ENCODE data around the gene GDAP1L1.
"Not testable (repeated sequence)": the region's sequence is repeated elsewhere in the genome, so short reads cannot be mapped to it uniquely, and the experiment has no call there.

Gene GDAP1L1

DNA sequence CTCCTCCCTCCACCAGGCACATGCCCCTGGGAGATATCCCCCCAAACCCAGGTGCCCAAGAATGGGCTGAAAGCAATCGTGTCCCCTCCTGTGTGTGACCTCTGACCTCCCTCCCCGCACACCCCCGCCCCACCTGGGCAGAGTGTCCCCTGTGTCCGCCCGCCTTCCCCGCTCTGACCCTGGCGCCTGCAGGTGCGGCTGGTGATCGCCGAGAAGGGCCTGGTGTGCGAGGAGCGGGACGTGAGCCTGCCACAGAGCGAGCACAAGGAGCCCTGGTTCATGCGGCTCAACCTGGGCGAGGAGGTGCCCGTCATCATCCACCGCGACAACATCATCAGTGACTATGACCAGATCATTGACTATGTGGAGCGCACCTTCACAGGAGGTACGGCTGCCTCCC is 9.9 kb downstream of the GDAP1L1 start:
- no peak for FAIRE-seq

DNA sequence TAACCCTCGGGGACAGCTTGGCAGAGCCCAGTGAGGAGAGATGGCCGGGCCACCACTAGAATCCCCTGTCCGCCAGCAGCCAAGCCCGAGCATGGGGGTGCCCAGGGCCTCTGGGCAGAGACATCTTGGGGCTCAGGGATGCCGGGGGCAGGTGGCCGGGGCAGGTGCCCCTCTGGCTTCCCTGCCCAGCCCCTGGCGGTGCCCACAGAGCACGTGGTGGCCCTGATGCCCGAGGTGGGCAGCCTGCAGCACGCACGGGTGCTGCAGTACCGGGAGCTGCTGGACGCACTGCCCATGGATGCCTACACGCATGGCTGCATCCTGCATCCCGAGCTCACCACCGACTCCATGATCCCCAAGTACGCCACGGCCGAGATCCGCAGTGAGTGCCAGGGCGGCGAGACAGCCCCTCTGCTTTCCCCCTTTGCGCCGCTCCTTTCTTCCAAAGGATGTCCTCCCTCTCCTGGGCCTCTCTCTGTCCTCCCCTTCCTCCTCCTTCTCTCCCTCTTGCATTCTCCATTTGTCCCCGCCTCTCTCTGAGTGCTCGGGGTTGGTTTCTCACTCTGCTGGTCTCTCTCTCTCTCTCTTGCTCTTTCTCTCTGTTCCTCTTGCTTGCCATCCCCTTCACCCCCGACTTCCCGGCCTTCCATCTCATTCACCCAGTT is 11.2 kb downstream of the GDAP1L1 start:
- no peak for FAIRE-seq

DNA sequence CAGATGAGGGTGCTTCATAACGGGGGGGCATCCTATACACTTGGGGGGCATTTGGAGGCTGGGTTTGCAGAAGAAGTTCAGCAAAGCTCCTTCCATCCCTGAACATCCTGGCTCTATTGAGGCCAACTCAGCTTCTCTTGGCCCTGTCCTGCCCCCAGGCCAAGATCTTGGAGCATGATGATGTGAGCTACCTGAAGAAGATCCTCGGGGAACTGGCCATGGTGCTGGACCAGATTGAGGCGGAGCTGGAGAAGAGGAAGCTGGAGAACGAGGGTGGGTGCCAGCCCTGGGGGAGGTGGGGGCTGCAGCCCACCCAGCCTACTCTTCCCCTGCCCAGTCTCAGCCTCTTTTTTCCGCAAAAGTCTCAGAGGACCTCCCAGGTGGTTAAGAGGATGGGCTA is 17.2 kb downstream of the GDAP1L1 start:
- no peak for FAIRE-seq

GRCh38 chr20:44268802-44269201 is 21.7 kb downstream of the GDAP1L1 start:
- no peak for FAIRE-seq

GRCh38 chr20:44271915-44272663 is 25.0 kb downstream of the GDAP1L1 start:
- no peak for FAIRE-seq

GRCh38 chr20:44273231-44274215 is 26.4 kb downstream of the GDAP1L1 start:
- no peak for FAIRE-seq

DNA sequence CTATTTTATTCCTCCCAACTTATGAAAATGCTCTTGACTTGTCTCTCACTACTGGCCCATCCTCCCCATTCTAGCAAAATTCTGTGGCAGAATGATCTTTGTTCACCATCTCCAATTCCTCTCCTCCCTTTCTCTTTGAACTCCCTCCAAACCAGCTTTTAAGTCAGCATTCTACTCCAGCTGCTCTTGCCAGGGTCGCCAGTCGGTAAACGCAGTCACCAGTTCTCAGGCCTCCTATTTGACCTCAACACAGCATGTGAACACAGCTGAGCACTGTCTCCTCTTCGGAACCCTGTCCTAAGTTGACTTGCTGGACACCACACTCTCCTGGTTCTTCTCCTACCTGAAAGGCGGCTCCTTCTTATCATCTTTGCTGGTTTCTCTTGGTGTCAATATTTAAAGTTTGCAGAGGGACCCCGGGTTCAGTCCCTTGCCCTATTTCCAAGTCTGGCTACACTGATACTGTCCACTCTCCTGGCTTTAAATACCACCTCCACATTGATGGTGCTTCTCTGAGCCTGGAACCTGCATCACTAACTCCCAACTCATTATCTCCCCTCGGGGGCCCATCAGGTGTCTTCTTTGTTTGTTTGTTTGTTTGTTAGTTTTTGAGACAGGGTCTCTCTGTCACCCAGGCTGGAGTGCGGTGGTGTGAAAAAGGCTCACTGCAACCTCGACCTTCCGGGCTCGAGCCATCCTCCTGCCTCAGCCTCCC is 27.4 kb downstream of the GDAP1L1 start:
- FAIRE-seq: no peak

GRCh38 chr20:44279228-44279627 is 32.1 kb downstream of the GDAP1L1 start:
- no peak for FAIRE-seq

- no peak for FAIRE-seq
Measured at GRCh38 chr20:44280387-44280786, 33.3 kb downstream of the GDAP1L1 start.

- no peak for FAIRE-seq
Measured at GRCh38 chr20:44282192-44282591, 35.1 kb downstream of the GDAP1L1 start.

DNA sequence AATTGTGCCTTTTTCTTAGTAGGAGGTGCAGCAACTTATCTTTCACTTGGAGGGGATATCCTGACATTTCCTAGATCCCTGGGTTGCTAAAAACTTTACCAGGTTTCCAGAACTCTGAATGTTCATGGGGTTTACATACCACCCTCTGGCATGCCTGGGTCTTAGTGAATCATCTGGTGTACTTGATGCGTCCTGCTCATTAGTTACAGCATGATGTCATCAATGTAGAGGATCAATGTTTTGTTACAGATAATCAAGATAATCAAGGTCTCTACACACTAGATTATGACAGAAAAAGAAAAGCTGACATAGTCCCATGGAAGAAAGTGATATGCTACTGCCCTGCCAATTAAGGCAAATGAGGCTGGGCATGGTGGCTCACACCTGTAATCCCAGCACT is 36.9 kb downstream of the GDAP1L1 start:
- FAIRE-seq: no peak

GRCh38 chr20:44287272-44288097 is 40.4 kb downstream of the GDAP1L1 start:
- FAIRE-seq: no peak

- FAIRE-seq: no peak
Measured at GRCh38 chr20:44288252-44288651, 41.1 kb downstream of the GDAP1L1 start.

DNA sequence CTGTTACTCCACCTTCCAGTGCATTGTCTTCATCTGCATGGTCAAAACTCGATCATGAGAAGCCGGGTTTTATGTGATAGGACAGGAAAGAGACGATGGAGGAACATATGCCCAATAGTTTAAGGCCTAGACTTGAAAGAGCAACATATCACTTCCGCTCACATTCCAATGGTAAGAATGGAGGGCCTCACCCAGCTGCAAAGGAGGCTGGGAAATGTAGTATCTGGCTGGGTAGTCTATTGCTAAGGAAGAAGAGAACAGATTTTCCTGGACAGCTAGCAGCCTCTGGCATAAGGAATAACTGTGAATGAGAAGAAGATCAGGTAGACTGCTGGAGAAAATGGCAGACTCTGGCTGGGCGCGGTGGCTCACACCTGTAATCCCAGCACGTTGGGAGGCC is 44.6 kb downstream of the GDAP1L1 start:
- FAIRE-seq: no peak

GRCh38 chr20:44296011-44296410 is 48.9 kb downstream of the GDAP1L1 start:
- no peak for FAIRE-seq

DNA sequence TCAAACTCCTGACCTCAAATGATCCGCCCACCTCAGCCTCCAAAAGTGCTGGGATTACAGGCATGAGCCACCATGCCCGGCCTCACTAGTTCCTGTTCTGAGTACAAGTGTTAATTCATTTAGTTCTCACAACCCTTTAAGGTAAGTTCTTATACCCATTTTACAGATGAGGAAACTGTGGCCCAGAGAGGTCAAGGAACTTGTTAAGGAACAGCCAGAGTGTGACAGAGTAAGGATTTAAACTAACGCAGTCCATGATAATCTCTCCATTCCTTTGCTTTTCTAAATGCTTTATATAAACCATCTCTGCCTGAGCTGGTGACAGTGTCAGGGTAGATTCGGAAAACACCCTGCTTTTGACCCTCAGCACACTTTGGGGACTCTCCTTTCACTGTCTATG is 50.6 kb downstream of the GDAP1L1 start:
- FAIRE-seq: no peak

- FAIRE-seq: not testable (repeated sequence)
Measured at GRCh38 chr20:44299011-44299535, 52.0 kb downstream of the GDAP1L1 start.

DNA sequence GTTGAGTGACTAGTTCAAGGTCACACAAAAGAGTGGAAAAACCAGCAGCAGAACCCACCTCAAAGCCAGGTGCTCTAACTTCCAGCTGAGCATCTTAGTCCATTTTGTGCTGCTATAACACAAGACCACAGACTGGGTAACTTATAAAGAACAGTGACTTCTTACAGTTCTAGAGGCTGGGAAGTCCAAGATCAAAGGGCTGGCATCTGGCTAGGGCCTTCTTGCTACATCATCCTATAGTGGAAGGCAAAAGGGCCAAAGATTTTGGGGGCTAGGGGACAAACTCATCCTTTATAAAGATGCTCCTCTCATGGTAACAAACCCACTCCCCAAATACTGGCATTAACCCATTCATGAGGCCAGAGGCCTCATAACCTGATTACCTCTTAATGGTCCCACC is 54.2 kb downstream of the GDAP1L1 start:
- no peak for FAIRE-seq

DNA sequence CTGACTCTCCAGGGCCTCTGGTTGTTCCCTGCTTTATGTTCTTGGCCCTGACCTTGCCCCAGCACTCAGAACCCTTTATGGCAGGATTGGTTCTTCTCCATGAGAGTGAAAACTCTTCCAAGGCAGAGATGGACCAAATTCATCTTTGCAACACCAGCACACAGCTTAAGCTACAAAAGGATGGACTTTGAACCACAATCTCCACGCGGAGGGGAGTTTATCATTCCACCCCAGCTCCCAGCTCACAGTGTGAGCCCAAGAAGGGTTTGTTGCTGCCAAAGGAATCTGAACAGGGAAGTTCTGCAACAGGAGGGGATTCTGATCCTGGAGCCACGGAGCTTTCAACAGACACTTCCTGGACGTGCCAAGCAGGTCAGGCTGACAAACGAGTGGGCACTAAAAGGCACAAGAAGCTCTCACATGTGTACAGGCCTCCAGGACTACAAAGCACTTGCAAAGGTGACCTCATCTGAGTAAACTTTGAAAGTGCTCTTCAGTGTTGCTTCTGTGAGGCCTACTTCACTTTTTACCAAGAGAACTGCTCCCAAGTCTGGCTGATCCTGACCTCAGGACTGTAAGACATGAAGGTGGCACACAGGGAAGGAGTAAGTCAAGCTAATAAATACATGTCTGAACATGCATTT is 55.0 kb downstream of the GDAP1L1 start:
- no peak for FAIRE-seq

DNA sequence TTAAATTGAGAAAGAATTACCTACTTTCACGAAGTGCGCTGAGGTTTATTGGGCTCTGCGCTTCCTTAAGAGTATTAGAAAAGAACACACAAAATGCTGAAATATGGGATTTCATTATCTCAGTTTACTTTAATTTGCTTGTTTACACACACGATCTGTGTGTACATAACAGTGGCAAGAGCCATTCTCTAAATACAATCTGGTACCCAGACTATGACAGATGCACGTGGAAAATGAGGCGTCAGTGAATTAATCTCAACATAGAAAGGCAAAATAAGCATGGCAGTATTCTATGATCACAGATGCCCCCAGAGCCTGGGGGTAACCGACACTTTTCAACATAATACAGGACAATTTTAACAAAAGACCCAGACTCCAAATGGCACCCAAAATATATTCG is 55.6 kb downstream of the GDAP1L1 start:
- FAIRE-seq: no peak

GRCh38 chr20:44304383-44304782 is 57.3 kb downstream of the GDAP1L1 start:
- no peak for FAIRE-seq

Measured in TTC549 (cell line).